Measurements from ENCODE around the gene TDO2.

GRCh38 chr4:155946486-155946885, 43.0 kb downstream of the TDO2 start:
- TF ChIP-seq CTCF (conservative IDR thresholded peaks at IDR 0.05; ENCODE audit: low read depth, low read length) (no peak), EZH2phosphoT487 (IDR thresholded peaks at IDR 0.05; ENCODE audit: borderline replicate concordance, low read length) (no peak), EZH2 (IDR thresholded peaks at IDR 0.05; ENCODE audit: low read length, unreplicated experiment) (no peak)

Data from PC-3 (cell line).